ENCODE data around the gene CADM3. TPM values are rescaled to one million over a fixed set of nuclear protein-coding genes. Genes with fewer than 3 reads are reported as not detected.

Gene CADM3
- total and polyA plus RNA-seq, 9 of the 15 experiments (the other 6 are each of a cell fraction or from before 2014, with no cell fraction given): 0.04 TPM; not detected in 8

- intact Hi-C loops (cut with micrococcal nuclease): no loop called here
- Histone ChIP-seq H3K4me2 (ENCODE audit: insufficient read depth, low read length) (no peak overlapping the region), H3K9me1 (ENCODE audit: control insufficient read depth, insufficient read depth, low read length) (no peaks in the 10 kb centered on the region), H3K9me3 (replicated peaks; ENCODE audit: control insufficient read depth, insufficient read depth, low read depth, low read length) (no peaks in the 10 kb centered on the region), H3K27ac (ENCODE audit: extremely low read depth, low read depth, low read length) (no peak overlapping the region), H3K79me2 (ENCODE audit: control insufficient read depth, insufficient read depth, low read length) (no peaks in the 10 kb centered on the region), H3K9ac (ENCODE audit: insufficient read depth in 1 of 2, low read depth in 2 of 2, low read length in 2 of 2) (no peak overlapping the region), H3K27me3 (ENCODE audit: control insufficient read depth in 2 of 2, insufficient read depth in 2 of 2, low read length in 2 of 2) (peaks cover 0 to 7% of the 10 kb centered on the region in 2 experiments; a peak in 1 of 5 replicates), H3K4me1 (replicated peaks in 1 of 2; ENCODE audit: control insufficient read depth in 2 of 2, insufficient read depth in 2 of 2, low read length in 2 of 2) (no peaks in the 10 kb centered on the region), H4K20me1 (replicated peaks; ENCODE audit: control insufficient read depth, insufficient read depth, low read length) (no peaks in the 10 kb centered on the region), H3K36me3 (ENCODE audit: control insufficient read depth, insufficient read depth, low read length) (no peaks in the 10 kb centered on the region), H3K4me3 (no peak overlapping the region), H2AFZ (ENCODE audit: low read depth, low read length) (no peak overlapping the region)
- no peak for TF ChIP-seq ZNF140 (CRISPR knock-in tag; IDR thresholded peaks at IDR 0.05)
- TF ChIP-seq CBX2 (IDR thresholded peaks at IDR 0.05; ENCODE audit: insufficient read depth, low read length, poor library complexity, severe bottlenecking): no peak
- no peak for TF ChIP-seq HINFP (tag; conservative IDR thresholded peaks at IDR 0.05; ENCODE audit: low read depth)
- no peak for TF ChIP-seq TRIM24 (IDR thresholded peaks at IDR 0.05)
- TF ChIP-seq NEUROD1 (IDR thresholded peaks at IDR 0.05; ENCODE audit: borderline replicate concordance, low read depth, low read length, partially characterized antibody): no peak
- no peak for TF ChIP-seq PRMT5 (CRISPR knock-in tag; IDR thresholded peaks at IDR 0.05)
- TF ChIP-seq ZNF561 (CRISPR knock-in tag; conservative IDR thresholded peaks at IDR 0.05): no peak
- TF ChIP-seq TCF7L2 (IDR thresholded peaks at IDR 0.05; ENCODE audit: low read depth, low read length): no peak
- TF ChIP-seq PPARD (CRISPR knock-in tag; IDR thresholded peaks at IDR 0.05): no peak
- TF ChIP-seq, protein P1, sequence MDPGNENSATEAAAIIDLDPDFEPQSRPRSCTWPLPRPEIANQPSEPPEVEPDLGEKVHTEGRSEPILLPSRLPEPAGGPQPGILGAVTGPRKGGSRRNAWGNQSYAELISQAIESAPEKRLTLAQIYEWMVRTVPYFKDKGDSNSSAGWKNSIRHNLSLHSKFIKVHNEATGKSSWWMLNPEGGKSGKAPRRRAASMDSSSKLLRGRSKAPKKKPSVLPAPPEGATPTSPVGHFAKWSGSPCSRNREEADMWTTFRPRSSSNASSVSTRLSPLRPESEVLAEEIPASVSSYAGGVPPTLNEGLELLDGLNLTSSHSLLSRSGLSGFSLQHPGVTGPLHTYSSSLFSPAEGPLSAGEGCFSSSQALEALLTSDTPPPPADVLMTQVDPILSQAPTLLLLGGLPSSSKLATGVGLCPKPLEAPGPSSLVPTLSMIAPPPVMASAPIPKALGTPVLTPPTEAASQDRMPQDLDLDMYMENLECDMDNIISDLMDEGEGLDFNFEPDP (CRISPR knock-in tag; IDR thresholded peaks at IDR 0.05): no peak
- TF ChIP-seq, protein P2, sequence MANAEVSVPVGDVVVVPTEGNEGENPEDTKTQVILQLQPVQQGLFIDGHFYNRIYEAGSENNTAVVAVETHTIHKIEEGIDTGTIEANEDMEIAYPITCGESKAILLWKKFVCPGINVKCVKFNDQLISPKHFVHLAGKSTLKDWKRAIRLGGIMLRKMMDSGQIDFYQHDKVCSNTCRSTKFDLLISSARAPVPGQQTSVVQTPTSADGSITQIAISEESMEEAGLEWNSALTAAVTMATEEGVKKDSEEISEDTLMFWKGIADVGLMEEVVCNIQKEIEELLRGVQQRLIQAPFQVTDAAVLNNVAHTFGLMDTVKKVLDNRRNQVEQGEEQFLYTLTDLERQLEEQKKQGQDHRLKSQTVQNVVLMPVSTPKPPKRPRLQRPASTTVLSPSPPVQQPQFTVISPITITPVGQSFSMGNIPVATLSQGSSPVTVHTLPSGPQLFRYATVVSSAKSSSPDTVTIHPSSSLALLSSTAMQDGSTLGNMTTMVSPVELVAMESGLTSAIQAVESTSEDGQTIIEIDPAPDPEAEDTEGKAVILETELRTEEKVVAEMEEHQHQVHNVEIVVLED (CRISPR knock-in tag; IDR thresholded peaks at IDR 0.05): no peak
- no peak for TF ChIP-seq ZEB2 (IDR thresholded peaks at IDR 0.05)
- TF ChIP-seq HOXB6 (CRISPR knock-in tag; IDR thresholded peaks at IDR 0.05; ENCODE audit: borderline replicate concordance): no peak
- TF ChIP-seq MTA2 (IDR thresholded peaks at IDR 0.05; ENCODE audit: low read depth): no peak
- WGBS (ENCODE audit: insufficient coverage, low coverage, missing lambda C conversion rate): 0% methylated on average over 2 of the region's 2 CpGs
- POLR2A ChIA-PET: no interaction called here
- ATAC-seq (no peak), FAIRE-seq (no peak), DNase-seq (ENCODE audit: extremely low read depth in 1 of 4, low spot score in 3 of 4) (no peak)
- in situ Hi-C loops (cut with MboI): no loop called here
- CTCF ChIA-PET (ENCODE audit: low intra/inter-chr PET ratio): no interaction called here
- no TSS peak for BruUV-seq (replicated peaks)
Observed at GRCh38 chr1:159223004-159223403, 51.6 kb downstream of the CADM3 start.
